Epidermal melanocyte (primary cell): Measurements from ENCODE around the gene SLC4A8.
"Not testable (repeated sequence)": the region's sequence is repeated elsewhere in the genome, so short reads cannot be mapped to it uniquely, and the experiment has no call there.

Experiments used
- DNase-seq: peaks from one replicate; pipeline ENCODE4 v3.0.0; 2011; ENCODE audit warnings: low spot score; ENCODE audit not compliant: insufficient read length

Gene SLC4A8

DNA sequence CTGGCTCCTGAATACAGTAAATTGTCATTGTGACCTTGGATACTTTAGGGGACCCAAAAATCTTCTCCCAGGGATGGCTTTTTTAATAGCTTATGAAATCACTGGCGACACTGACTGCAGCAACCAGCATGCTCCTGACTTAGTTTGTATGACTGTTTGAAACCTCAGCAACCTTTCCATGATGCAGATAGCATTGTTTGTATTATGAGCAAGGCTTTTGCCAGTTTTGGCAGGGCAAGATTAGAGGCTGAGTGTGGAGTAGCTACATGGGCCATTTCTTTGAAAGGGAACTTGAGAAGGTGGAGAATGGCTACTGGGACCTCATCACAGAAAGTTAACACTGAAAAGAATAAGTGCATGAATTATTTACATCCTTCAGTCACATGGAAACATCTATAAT lies 50.9 kb downstream of the SLC4A8 start:
- no peak for DNase-seq

- DNase-seq, result no peak
These were observed 56.3 kb downstream of the SLC4A8 start for GRCh38 chr12:51480978-51481377.

DNA sequence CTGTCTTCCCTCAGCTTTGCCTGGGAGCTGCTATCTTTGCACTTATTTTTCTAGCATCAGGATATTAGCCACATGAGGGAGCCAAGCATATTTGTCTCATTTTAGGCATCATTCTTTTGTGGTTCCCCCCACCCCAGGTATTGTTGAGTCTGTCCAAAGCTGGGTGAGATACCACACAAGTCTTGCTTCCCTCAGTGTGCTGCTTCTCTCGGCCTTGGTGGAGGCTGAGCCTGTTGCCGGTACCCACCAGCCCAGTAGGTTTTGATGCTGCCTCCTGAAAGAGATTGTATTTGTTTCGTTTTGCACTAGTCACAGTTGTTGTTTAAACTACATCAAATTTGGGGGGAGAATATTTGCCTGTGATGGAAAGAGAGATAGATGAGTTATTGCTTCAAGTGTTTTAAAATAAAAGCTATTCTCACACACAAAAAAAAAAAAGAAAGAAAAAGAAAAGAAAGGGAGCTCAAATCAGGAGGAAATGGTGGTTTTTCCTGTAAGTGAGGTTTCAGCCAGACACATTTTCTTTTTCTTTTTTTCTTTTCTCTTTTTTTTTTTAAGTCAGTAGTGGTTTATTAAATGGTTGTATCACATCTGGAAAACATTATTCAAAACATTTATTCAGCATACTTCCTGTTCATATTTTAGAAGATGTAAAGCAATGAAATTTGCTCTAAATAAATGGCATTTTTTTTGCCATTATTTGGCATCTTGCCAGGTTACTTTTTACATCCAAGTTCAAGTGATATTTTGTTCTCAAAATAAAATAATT lies 58.5 kb downstream of the SLC4A8 start:
- no peak for DNase-seq

- no peak for DNase-seq
These were observed 59.5 kb downstream of the SLC4A8 start for GRCh38 chr12:51484119-51484518.

DNA sequence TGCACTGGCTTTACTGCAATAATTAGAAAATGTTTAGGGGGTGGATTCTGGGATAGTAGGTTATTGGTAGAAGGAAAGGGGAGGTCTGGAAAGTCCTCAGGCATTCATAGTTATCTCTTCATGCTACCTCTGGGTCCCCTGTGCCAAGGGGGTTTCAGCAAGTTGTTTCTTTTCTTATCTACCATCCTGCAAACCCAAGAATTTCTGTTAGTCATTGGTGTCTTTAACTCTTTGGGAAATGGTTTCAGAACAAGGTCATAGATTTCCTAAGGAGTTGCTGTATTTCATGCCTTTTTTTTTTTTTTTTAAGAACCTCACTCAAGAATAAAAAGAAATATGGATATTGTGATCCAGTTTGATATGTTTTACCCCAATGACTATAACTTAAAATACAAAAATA lies 63.6 kb downstream of the SLC4A8 start:
- no peak for DNase-seq

GRCh38 chr12:51493281-51493680 lies 68.7 kb downstream of the SLC4A8 start:
- no peak for DNase-seq

- no peak for DNase-seq
These were observed 72.3 kb downstream of the SLC4A8 start for GRCh38 chr12:51496895-51497294.

GRCh38 chr12:51504851-51505250 lies 80.2 kb downstream of the SLC4A8 start:
- no peak for DNase-seq

- no peak for DNase-seq
These were observed 80.9 kb downstream of the SLC4A8 start for GRCh38 chr12:51505360-51506105.

DNA sequence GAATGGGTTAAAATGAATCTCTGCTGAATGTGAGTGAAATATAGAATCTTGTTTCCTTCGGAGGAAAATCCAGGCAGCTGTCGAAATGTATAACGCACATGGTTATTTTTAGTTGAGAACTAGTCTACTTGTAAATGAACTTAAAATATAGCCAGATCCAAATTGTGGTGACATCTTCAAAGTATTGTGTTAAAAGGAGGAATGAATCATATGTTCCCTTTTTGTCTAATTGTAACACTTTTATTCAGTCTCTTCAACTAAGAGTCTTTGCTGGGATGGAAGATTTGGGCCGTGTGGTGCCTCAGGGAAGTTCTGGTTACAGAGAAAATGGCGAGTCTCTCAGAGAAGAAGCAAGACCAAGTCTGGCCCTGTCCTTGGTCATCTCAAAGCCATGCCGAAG lies 82.5 kb downstream of the SLC4A8 start:
- no peak for DNase-seq

- DNase-seq, result no peak
These were observed 83.7 kb downstream of the SLC4A8 start for GRCh38 chr12:51508285-51508684.

- no peak for DNase-seq
These were observed 87.1 kb downstream of the SLC4A8 start for GRCh38 chr12:51511546-51512260.

DNA sequence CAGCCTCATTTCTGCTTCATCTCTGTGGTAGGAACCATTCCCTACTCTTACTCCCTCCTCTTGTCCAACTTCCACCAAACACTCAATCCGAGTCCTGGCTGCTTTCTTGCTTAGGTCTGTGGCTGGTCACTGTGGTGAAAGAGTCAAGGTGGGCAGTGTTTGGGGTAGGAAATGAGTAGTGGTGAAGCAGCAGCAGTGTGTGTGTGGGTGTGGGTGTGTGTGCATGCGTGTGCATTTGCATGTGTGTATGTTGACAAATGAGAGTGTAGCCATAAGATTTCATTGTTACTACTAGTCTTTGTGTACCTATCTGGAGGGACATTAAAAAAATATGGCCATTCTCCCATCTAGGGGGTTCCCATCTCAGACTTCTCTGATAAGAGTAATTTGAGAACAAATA lies 87.8 kb downstream of the SLC4A8 start:
- no peak for DNase-seq

DNA sequence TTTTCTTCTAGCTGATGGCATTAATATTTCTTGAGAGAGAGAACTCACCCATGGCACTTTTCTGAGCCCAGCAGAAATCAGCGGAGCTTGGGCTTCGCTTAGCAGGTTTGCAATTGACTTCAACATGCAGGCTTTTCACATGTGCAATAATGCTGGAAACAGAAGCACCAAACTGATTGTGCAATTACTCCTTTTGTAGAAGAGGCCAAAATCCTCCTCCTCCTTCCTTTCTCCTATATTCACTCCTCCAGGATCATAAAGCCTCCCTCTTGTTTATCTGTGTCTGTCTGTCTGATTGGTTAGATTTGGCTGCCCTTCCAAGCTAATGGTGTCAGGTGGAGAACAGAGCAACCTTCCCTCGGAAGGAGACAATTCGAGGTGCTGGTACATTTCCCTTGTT lies 90.4 kb downstream of the SLC4A8 start:
- not testable (repeated sequence) for DNase-seq

GRCh38 chr12:51517316-51517715 lies 92.7 kb downstream of the SLC4A8 start:
- DNase-seq, result no peak

- no peak for DNase-seq
These were observed 93.2 kb downstream of the SLC4A8 start for GRCh38 chr12:51517800-51518199.

DNA sequence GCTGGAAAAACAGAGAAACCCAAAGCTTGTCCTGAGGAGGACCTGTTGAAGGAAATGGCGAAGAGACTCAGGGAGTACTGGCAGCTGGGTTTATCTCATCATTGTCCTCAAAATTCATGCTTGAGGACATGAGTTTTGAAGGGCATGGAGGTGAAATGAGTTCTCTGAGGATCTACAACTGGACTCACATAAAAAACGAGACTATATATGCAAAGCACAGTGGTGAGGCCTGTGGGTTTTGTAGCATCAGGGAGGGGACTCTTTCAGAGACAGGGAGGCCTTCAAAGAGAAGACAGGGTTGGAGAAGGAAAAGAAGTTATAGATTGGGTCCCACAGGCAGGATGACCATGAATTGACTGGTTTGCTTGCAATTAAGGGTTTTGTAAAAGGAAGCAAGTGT lies 95.1 kb downstream of the SLC4A8 start:
- DNase-seq, result no peak

- DNase-seq, result no peak
These were observed 96.1 kb downstream of the SLC4A8 start for GRCh38 chr12:51520576-51521325.

- no peak for DNase-seq
These were observed 97.1 kb downstream of the SLC4A8 start for GRCh38 chr12:51521554-51522276.

DNA sequence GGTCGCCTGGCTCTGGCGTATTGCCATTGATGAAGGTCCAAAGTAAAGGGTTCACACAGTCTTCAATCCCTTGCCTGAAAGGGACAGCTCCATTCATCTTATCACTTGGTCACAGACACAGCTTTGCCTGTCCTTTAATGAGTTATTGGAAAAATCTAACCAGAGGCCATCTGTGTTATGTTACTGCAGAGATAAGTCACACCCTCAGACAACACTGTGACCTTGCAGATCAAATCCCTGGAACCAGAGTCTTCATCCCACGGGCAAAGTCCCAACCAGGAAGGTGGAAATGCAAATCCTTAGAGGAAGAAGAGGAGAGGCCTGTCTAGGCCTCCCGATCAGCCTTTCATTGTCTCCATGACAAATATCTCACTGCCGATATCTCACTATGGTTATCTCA lies 98.1 kb downstream of the SLC4A8 start:
- DNase-seq, result no peak

DNA sequence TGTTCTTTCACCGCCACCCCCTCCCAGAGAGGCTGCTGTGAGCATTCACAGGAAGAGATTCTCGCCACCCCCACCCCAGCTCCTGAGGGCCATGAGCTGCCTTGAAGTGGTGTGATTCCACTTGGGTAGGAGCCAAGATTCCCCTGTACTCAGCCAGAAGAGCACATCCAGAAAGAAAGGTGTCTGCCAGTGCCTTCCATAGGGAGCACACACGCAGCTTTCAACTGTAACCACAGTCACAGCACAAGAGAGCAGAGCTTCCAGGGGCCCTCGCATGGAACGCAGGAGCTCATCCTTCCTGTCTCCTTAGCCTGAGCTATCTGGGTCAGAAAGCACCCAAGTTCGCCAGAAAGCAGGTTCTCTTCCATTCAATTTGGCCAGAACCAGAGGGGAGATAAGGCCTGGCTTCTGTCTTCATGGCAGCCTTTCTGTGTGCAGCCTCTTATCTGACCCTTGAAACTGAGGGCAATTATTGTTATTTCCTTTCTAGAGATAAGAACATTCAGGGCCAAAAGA lies 99.8 kb downstream of the SLC4A8 start:
- no peak for DNase-seq
